T-helper 2 cell treated with Interferon-gamma antibody and Interleukin-4, amounts not matched to agents 5 μg/mL and 100 μg/mL, for 36 hours (primary cell): Measurements from ENCODE around the gene PIK3C2B.
"Not testable (repeated sequence)": the region's sequence is repeated elsewhere in the genome, so short reads cannot be mapped to it uniquely, and the experiment has no call there.

ENCODE experiments used
- DNase-seq: peaks from one replicate; pipeline ENCODE4 v3.0.0; 2021; ENCODE audit warnings: low spot score
- H3K27ac Mint-ChIP-seq: one replicate; pipeline ENCODE4 v1.8.0; 2021; ENCODE audit warnings: mild to moderate bottlenecking, mixed read lengths
- H3K27me3 Mint-ChIP-seq: one replicate; pipeline ENCODE4 v1.8.0; 2021; ENCODE audit warnings: low read depth, mixed read lengths
- H3K36me3 Mint-ChIP-seq: one replicate; pipeline ENCODE4 v1.8.0; 2021; ENCODE audit warnings: low read depth, mixed read lengths
- H3K4me1 Mint-ChIP-seq: one replicate; pipeline ENCODE4 v1.8.0; 2021; ENCODE audit warnings: low read depth, mixed read lengths
- H3K4me3 Mint-ChIP-seq: one replicate; pipeline ENCODE4 v1.8.0; 2022; ENCODE audit warnings: mild to moderate bottlenecking, moderate library complexity, mixed read lengths
- H3K9me3 Mint-ChIP-seq: one replicate; pipeline ENCODE4 v1.8.0; 2021; ENCODE audit warnings: mixed read lengths

The PIK3C2B gene

DNA sequence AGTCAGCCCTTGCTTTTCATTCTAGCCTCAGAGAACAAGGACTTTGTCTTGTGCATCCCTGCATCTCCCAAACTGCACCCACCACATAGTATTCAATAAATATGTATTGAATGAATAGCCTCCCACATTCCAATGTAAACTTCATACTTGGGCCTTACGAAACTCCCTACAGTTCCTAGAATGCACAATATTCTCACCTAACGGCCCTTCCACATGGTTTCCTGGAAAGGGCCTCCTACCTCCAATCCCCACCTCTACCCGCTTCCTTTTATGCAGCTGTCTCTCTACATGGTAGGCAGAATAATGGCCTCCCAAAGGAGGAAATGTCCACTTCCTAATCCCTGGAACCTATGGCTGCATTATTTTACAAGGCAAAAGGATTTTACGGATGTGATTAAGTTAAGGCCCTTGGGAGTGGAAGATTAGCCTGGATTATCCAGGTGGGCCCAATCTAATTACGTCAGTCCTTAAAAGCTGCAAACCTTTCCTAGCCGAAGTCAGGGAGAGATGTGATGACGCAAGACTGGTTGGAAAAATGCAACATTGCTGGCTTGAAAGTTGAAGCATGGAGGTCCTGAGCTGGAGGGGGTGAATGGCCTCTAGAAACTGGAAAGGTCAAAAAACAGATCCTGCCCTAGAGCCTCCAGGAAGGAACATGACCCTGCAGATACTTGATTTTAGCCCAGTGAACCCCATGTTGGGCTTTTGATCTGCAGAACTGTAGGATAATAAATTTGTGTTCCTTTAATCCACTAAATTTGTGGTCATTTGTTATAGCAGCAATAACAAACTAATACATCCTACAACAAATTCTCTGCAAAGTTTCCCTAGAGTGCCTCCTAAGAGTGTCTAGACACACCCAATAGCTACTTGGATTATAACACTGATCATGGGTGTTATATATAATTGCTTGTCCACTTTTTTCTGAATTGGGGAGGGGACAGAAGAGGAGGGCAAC is 5.2 kb upstream of the PIK3C2B start:
- DNase-seq: no peak
- H3K4me1 Mint-ChIP-seq: peaks cover 18% of the 10 kb centered on the region
- no peak overlapping the region for H3K27ac Mint-ChIP-seq
- no peaks in the 10 kb centered on the region for H3K36me3 Mint-ChIP-seq
- H3K9me3 Mint-ChIP-seq: no peaks in the 10 kb centered on the region
- peaks cover 6% of the 10 kb centered on the region for H3K27me3 Mint-ChIP-seq
- H3K4me3 Mint-ChIP-seq: no peak overlapping the region

DNA sequence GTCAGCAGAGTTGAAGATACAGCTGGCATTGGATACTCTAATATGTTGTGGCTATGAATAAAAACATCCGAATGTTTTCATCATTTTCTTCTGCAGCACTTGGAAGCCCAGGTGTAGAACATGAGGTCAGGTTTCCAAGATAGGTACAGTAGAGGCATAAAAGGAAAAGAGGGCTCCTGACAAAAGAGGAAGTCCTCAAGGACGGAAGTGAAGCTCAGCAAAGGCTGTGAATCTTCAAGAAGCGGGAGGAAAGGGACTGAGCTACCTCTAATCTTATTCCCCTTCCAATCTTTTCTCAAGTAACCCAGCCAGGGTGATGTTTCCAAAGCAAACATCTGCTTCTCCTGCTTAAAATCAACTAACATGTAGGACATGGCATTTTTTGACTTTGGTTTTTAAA is 4.4 kb upstream of the PIK3C2B start:
- no peak for DNase-seq
- Mint-ChIP-seq H3K4me1 (peaks cover 18% of the 10 kb centered on the region), H3K27me3 (peaks cover 6% of the 10 kb centered on the region), H3K36me3 (no peaks in the 10 kb centered on the region), H3K27ac (no peak overlapping the region), H3K9me3 (no peaks in the 10 kb centered on the region), H3K4me3 (no peak overlapping the region)

- peak overlapping the region; percentile 8 for H3K27ac Mint-ChIP-seq
- H3K36me3 Mint-ChIP-seq: no peaks in the 10 kb centered on the region
- no peaks in the 10 kb centered on the region for H3K9me3 Mint-ChIP-seq
- no peak for DNase-seq
- peak overlapping the region; percentile 94 for H3K4me3 Mint-ChIP-seq
- H3K4me1 Mint-ChIP-seq: peaks cover 32% of the 10 kb centered on the region
- peaks cover 2% of the 10 kb centered on the region for H3K27me3 Mint-ChIP-seq
Measured at GRCh38 chr1:204495777-204496176, 1.2 kb upstream of the PIK3C2B start.

DNA sequence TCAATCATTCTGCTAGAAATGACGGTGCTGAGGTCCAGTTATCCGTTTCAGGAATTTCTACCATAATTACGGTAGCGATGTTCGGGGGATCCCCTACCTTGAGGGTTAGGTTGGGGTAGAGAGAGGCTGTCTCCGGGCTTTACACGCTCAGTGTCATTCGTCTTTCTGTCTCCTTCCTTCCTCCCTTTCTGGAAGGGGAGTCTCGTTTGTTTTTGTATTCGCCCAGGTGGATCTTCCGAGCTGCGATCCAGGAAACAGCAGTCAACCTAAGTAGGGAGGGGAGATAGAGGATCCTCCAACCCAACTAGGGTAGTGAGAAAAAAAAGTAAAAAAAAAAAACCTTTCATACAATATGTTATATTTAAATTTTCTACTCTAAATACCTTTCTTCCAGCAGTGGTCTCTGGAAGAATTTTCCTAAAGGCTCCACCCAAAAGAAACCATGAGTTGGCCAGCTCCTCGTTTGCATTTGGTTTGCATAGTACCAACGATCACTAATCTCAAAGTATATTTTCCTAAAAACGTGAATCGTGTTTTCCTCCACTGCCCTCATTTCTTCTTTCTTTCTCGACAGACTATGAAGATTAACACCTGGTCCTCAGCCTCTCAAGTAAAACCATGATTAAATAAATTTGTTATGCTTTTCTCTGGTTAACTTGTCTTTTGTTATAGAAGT is 611 bp upstream of the PIK3C2B start:
- H3K27me3 Mint-ChIP-seq: peaks cover 2% of the 10 kb centered on the region
- H3K4me3 Mint-ChIP-seq: peak overlapping the region; percentile 94
- no peaks in the 10 kb centered on the region for H3K9me3 Mint-ChIP-seq
- no peak for DNase-seq
- peak overlapping the region; percentile 91 for H3K27ac Mint-ChIP-seq
- peaks cover 37% of the 10 kb centered on the region for H3K4me1 Mint-ChIP-seq
- peaks cover 3% of the 10 kb centered on the region for H3K36me3 Mint-ChIP-seq

GRCh38 chr1:204493984-204494280 is 673 bp downstream of the PIK3C2B start:
- Mint-ChIP-seq H3K27me3 (peaks cover 2% of the 10 kb centered on the region), H3K9me3 (no peaks in the 10 kb centered on the region), H3K4me1 (peaks cover 39% of the 10 kb centered on the region), H3K27ac (peak overlapping the region; percentile 76), H3K4me3 (peak overlapping the region; percentile 94), H3K36me3 (peaks cover 4% of the 10 kb centered on the region)
- peak; percentile 56 for DNase-seq

DNA sequence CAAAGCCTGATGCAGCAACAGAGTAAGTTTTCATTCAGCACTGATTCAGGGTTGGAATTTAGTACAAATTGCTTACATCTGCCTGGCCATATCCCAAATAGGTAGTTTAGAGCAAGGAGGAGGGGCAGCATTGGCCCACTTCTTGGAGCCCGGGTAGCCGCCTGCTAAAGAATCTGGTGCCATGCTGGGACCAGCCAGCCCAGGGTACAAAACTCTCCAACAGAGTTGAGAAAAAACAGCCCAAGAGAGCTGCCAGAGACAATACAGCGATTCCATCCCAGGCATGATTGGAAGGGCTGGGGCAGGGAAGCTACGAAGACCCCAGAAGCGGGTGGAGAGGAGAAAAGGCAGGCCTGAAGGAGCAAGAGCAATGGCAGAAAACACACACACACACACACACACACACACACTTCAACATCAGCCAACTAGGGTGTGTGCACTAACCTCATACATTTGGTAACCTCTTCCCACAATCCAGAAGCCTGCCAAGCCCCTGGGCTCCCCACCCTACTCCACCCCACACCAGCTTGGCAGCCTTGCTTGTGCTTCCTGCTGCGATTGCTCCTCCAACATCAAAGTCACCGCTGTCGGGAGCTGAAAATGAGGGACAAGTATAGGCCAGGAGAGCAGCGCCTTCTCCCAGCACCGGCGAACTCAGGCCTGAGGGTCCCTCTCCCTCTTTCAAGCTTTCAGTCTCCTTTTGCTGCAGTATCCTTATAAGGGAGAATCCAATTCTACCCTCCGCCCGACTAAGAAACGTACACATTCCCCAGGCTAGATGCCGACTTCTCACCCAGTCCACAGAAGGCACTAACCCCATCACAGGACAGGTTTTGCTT is 1.2 kb downstream of the PIK3C2B start:
- Mint-ChIP-seq H3K9me3 (no peaks in the 10 kb centered on the region), H3K36me3 (peaks cover 4% of the 10 kb centered on the region), H3K4me3 (peak overlapping the region; percentile 94), H3K27me3 (peaks cover 2% of the 10 kb centered on the region), H3K27ac (peak overlapping the region; percentile 76), H3K4me1 (peaks cover 42% of the 10 kb centered on the region)
- no peak for DNase-seq

- H3K27ac Mint-ChIP-seq: no peak overlapping the region
- H3K36me3 Mint-ChIP-seq: peaks cover 4% of the 10 kb centered on the region
- no peak overlapping the region for H3K4me3 Mint-ChIP-seq
Measured at GRCh38 chr1:204491655-204492054, 3.0 kb downstream of the PIK3C2B start.

GRCh38 chr1:204487256-204487615 is 7.4 kb downstream of the PIK3C2B start:
- Mint-ChIP-seq H3K36me3 (peaks cover 4% of the 10 kb centered on the region), H3K4me1 (peaks cover 19% of the 10 kb centered on the region), H3K4me3 (no peak overlapping the region), H3K27ac (no peak overlapping the region), H3K9me3 (no peaks in the 10 kb centered on the region), H3K27me3 (no peaks in the 10 kb centered on the region)
- no peak for DNase-seq

More at GRCh38 chr1:204491655-204492054, 3.0 kb downstream of the PIK3C2B start:
- Mint-ChIP-seq H3K9me3 (no peaks in the 10 kb centered on the region), H3K27me3 (peaks cover under 1% of the 10 kb centered on the region), H3K4me1 (peaks cover 42% of the 10 kb centered on the region)
- no peak for DNase-seq

DNA sequence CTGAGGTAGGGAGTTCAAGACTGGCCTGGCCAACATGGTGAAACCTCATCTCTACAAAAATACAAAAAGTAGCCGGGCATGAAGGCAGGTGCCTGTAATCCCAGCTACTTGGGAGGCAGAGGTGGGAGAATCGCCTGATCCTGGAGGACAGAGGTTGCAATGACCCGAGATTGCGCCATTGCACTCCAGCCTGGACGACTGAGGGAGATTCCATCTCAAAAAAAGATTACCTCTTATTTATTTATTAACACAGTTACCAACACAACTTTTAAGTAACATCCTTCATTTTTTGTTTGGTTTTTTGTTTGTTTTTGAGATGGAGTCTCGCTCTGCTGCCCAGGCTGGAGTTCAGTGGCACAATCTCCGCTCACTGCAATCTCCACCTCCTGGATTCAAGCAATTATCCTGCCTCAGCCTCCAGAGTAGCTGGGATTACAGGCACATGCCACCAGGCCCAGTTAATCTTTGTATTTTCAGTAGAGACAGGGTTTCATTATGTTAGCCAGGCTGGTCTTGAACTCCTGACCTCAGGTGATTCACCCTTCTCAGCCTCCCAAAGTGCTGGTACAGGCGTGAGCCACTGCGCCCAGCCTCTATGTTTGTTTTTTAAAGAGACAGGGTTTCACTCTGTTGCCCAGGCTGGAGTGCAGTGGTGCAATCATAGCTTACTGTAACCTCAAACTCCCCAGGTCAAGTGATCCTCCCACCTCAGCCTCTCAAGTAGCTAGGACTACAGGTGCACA is 7.9 kb downstream of the PIK3C2B start:
- H3K4me3 Mint-ChIP-seq, H3K9me3 Mint-ChIP-seq, H3K27me3 Mint-ChIP-seq, DNase-seq, H3K36me3 Mint-ChIP-seq, H3K27ac Mint-ChIP-seq: not testable (repeated sequence)
- peaks cover 15% of the 10 kb centered on the region for H3K4me1 Mint-ChIP-seq

- H3K4me1 Mint-ChIP-seq: peaks cover 13% of the 10 kb centered on the region
- no peak overlapping the region for H3K27ac Mint-ChIP-seq
- no peaks in the 10 kb centered on the region for H3K27me3 Mint-ChIP-seq
- H3K9me3 Mint-ChIP-seq: no peaks in the 10 kb centered on the region
- no peak overlapping the region for H3K4me3 Mint-ChIP-seq
- H3K36me3 Mint-ChIP-seq: no peaks in the 10 kb centered on the region
- no peak for DNase-seq
Measured at GRCh38 chr1:204483791-204484190, 10.8 kb downstream of the PIK3C2B start.

DNA sequence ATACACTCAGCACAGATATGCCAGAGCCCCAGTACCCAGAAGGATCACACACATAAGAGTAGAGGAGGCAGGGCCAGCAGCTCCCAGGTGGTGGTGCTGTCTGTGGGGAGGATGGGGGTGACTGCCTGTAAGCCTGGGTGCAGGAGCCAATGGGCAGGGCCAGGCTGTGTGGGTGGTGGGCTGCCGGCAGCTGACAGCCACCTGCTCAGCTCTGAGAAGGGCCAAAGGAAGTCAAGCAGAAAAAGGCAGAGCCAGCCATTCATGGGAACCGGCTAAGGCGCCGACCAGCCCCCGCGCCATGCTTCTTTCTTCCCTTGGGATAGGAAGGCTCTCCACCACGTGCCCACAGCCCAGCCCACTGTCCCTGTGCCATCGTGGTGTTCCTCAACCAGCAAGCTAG is 14.1 kb downstream of the PIK3C2B start:
- no peak overlapping the region for H3K4me3 Mint-ChIP-seq
- no peak for DNase-seq
- peaks cover 9% of the 10 kb centered on the region for H3K4me1 Mint-ChIP-seq
- H3K9me3 Mint-ChIP-seq: no peaks in the 10 kb centered on the region
- H3K27ac Mint-ChIP-seq: no peak overlapping the region
- H3K36me3 Mint-ChIP-seq: no peaks in the 10 kb centered on the region
- H3K27me3 Mint-ChIP-seq: no peaks in the 10 kb centered on the region

DNA sequence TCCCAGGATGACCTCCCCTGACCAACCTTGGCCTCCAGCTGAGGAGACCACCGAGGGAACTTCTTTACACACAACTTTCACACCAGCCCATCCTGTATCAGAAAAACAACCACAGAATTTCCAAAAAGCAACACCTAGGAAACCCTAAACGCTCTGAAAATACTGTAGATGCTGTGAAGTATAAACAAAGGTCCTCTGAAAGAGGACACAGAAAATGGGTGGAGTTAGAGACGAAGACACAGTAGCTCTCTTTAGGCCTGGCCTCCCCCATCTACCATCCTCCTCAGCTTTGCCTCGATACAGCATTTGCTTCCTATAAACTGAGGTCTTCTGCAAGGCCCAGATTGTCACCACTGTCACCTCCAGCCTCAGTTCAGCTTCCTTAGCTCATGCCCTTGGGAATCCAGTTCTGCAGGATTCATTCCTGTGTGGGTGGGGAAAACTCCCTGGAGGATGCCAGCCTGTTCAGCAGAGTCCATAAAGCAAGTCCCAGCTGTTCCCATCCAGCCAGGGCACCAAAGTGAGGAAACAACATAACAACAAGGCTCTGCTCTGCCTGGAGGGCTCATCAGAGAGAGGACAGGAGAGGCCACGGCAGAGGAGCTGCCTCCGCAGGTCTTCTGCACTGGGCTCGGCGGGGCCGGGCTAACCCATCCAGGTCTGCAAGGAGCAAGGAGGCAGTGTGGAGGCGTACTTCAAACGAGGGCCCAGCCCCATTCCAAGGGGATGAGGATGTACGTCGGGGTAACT is 15.0 kb downstream of the PIK3C2B start:
- H3K27ac Mint-ChIP-seq: peak overlapping the region; percentile 4
- no peak for DNase-seq
- H3K4me1 Mint-ChIP-seq: peaks cover 9% of the 10 kb centered on the region
- H3K27me3 Mint-ChIP-seq: no peaks in the 10 kb centered on the region
- H3K36me3 Mint-ChIP-seq: no peaks in the 10 kb centered on the region
- no peaks in the 10 kb centered on the region for H3K9me3 Mint-ChIP-seq
- no peak overlapping the region for H3K4me3 Mint-ChIP-seq

- H3K36me3 Mint-ChIP-seq: no peaks in the 10 kb centered on the region
- no peak overlapping the region for H3K4me3 Mint-ChIP-seq
- H3K9me3 Mint-ChIP-seq: no peaks in the 10 kb centered on the region
- peaks cover 9% of the 10 kb centered on the region for H3K4me1 Mint-ChIP-seq
- DNase-seq: no peak
- no peaks in the 10 kb centered on the region for H3K27me3 Mint-ChIP-seq
- no peak overlapping the region for H3K27ac Mint-ChIP-seq
Measured at GRCh38 chr1:204478921-204479320, 15.7 kb downstream of the PIK3C2B start.
